Activated CD4-positive, CD25-positive, alpha-beta regulatory T cell treated with anti-CD3 and anti-CD28 coated beads, Interleukin-2, amount 50 U/mL, for 24 hours (primary cell): Measurements from ENCODE around the gene JPH2.

Experiments
- ATAC-seq, 2 donors: fragments of 150-1000 bp; cut with Tn5 transposase; one replicate each; pipeline ENCODE4 v1.10.0; 2021; ENCODE audit warnings: mild to moderate bottlenecking in 1 of 2, moderate library complexity in 1 of 2

The JPH2 gene

DNA sequence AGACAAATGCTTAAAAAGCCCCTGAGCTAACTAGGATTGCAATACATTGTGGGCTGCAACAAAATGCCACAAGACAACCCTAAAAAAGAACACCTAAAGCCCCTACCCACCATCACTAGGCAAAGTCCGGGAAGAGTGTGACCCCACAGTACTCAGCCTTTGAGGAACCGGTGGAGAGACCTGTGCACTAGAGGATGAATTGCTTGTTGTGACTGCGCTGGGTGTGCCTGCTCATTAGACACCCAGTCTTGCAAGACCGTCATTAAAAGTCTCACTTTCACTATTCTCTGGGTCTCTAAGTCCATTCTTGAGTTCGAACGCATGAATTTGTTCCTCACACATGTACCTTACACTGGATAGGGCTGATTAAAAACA, 88.7 kb downstream of the JPH2 start:
- no peak for ATAC-seq

DNA sequence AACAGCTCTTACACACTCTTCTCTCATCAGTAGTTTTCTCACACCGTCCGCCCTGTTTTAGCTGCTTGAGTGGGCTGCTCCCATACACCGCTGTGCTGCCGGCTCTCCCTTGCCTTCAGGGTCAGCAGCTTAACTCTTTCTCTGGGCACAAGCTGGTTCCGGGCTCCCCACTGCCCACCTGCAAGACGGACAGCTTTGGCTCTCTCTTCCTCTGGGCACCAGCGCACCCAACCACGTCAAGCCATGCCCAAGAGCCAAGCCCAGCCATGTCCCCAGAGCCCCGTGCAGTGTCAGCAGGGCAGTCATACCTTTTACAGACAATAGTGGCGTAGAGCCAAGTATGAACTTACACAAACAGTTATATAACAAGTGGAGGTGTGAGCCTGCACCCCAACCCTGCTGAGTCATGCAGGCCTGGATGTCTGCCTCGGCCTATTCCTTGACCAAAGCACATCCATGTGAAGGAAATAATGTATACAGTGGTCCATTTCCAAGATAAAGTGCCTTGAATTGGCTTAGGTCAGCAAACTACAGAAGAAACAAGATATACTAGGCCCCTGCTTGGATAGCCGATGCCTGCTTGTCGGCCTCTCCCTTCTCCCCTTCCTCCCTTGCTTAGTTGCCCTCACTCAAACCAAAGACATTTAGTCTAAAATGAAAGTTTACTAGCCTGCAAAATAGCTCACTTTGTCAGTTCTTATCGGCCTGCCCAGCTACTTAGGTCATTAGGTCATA, 89.3 kb downstream of the JPH2 start:
- no peak for ATAC-seq

- ATAC-seq = no peak
Measured at GRCh38 chr20:44095831-44096230, 91.2 kb downstream of the JPH2 start.

DNA sequence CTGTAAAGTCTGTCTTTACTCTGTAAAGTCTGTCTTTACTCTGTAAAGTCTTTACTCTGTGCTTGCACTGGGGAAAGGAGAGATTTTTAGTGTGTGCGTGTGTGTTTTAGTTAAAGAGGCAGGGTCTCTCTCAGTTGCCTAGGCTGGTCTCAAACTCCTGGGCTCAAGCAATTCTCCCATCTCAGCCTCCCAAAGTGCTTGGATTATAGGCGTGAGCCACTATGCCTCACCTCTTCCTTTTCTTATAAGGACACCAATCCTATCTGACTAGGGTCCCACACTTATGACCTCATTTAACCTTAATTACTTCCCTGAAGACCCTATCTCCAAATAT, 93.8 kb downstream of the JPH2 start:
- ATAC-seq = no peak

DNA sequence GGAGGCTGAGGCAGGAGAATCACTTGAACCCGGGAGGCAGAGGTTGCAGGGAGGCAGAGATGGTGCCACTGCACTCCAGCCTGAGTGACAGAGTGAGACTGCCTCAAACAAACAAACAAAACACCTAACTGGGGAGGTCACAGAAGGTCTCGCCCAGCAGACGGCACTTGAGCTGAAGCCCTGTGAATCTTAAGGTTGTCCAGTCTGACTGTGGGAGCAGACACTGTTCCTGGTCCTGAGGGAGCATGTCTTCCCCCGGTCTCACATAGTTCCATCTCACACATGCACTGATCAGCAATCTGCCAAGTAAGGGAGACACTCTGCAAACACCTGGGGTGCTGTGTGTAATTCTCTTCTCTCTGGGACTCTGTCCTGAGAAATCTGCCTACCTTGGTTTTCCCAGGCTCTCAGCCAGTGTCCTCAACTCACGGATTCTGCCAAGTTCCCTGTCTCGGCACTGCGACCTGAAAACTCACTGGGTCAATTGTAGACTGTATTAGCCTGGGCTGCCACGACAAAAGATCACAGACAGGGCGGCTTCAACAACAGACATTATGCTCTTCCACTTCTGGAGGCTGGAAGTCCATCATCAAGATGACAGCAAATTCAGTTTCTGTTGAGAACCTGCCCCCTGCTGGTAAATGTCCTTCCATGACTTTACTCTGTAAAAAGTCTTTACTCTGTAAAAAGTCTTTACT, 94.3 kb downstream of the JPH2 start:
- peak in 1 of 2 donors; percentile 36 for ATAC-seq

- ATAC-seq = no peak
Measured at GRCh38 chr20:44091026-44091425, 96.0 kb downstream of the JPH2 start.

DNA sequence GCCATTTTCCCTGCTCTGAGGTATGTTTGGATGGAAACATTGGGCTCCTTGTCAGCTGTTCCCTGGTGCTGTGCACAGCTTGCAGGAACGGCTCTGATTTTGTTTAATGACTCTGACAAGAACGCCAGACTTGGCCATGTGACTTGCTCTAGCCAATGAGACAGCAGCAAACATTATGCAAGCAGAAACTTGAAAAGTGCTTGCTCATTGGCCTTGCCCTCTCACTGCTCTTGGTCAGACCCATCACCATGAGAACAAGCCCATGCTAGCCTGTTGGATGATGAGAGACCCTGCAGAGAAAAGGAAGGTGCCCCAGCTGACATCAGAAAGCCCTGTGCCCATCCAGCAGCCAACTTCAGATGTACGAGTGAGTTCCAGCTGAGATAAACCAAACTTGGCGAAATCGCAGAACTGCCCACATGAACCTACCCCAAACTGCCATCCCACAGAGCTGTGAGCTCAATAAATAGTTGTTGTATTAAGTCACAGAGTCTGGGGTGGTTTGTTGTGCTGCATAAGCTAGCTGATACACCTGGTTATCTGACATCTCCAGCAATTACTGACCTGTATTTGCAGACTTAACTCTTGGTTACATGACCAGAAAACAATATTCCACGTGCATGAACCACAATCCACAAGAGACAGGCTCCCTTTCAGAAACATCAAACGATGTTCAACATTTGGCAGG, 96.9 kb downstream of the JPH2 start:
- peak; percentile 35 to 56 for ATAC-seq

DNA sequence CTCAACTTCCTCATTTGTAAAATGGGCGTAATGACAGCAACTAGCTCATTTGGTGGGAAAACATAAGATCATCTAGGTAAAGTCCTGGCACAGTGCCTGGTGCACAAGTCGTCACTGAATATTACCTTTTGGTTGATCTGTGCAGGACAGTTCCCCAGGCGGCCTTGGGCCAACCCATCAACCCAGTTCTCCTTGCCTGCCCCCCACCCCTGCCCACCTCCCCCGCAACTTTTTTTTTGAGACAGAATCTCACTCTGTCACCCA, 99.2 kb downstream of the JPH2 start:
- ATAC-seq = no peak

DNA sequence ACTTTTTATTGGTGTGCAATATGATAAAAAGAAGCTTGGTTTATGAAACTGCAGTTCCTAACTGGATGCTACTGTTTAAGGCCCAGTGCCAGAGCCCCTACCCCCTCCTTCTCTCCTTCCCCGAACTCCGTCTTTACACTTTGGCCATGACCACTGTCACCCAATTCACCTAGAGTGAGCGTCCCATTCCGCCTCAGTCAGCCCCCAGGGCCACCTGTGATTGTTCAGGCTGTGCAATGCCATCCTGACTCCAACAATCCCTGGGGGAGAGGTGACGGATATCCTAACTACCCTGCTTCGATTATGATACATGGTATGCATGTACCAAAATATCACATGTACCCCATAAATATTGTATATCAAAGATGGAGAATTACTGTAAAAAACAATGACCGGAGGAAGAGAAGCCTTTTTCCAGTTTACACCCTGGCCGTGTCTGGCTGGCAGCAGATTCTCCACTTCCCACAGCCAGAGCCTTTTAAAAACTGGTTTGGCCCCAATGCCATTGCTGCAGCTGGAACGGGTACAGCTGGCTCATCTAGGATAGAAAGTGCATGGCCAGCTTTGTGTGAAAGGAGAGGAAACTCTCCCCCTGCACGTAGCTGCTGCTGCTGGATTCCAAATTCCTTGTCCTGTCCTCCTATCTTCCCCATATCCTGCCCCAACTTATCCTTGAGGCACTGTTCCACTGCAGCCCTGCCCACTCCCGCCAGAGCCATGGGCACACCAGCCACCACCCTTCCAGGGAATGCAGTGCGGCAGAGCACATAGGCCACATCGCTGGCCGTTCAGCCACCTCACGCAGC, 99.7 kb downstream of the JPH2 start:
- ATAC-seq = no peak

- ATAC-seq = no peak
Measured at GRCh38 chr20:44085616-44086434, 101.2 kb downstream of the JPH2 start.

DNA sequence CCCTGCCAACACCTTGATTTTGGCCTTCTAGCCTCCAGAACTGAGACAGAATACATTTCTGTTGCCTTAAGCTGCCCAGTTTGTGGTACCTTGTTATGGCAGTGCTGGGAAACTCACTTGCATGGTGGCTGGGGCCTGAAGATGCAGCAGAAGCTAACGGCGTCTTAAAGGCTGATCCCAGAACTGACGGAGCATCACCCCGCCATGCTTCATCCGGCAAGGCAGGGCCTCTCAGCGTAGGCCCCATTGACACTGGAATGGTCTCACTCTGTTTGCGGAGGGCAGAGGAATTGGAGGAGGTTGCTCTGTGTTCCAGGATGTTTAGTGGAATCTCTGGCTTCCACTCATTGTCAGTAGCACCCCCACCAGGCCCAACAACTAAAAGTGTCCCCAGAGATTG, 102.1 kb downstream of the JPH2 start:
- ATAC-seq = no peak

DNA sequence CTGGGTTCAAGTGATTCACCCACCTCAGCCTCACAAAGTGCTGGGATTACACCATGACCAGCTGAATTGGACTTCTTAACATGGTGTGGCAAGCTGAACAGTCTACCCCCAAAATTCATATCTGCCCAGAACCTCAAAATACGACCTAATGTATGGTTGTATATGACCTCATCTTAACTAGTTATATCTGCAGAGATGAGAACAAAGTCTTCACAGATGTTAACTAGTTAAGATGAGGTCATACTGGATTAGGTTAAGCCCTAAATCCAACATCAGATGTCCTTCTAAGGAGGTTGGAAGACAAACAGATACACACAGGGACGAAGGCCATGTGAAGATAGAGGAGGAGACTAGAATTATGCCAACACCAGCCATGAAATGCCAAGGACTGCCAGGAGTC, 102.5 kb downstream of the JPH2 start:
- no peak for ATAC-seq

DNA sequence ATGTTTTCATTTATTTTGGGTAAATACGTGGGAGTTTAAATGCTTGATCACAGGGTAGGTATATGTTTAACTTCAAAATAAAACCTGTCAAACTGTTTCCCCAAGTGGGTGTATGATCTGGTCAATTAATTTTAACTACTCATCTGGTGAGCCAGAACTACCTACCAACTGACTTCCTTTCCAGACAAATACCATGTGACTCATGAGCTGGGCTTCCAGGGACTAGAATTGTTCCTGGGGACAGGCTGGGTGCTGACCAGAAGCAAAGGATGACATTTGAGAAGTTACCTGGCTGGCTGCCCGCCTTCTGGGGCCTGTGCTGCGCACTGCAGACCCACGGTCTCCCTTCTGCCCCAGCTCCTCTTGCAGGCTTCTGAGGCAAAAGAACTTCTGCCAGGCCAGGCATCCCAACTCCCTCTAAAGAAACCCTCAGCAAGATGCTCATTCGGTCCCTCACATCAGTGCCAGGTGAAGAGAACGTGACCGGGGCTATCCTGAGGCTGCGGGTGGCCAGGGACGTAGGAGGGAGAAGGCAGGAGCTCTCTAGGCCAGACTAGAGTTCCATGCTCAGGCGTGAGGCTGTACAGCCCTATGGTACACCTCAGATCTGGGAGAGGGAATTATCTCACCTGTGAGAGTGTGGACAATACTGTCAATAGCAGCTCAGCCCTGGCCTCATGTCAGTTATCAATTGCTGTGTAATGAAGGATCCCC, 103.6 kb downstream of the JPH2 start:
- ATAC-seq = no peak

- no peak for ATAC-seq
Measured at GRCh38 chr20:44081888-44082287, 105.1 kb downstream of the JPH2 start.

DNA sequence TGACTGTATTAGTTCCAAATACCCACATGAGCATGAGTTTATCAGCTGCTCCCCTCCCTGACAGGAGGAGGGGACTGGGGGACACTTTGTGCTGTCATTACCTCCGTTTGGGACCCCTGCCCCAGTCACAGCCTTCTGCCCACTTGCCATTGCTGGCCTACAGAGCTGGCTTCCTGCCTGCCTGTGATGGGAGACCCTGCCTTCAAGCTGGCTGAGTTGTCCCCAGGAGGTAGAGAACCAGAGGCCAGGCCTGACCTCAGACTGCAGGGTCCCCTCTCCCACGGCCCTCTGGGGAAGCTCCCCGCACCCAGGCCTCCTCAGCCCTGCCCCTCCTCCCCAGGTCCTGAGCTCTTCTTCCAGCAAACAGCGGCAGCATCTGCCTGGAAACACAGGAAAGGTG, 105.5 kb downstream of the JPH2 start:
- ATAC-seq = no peak

DNA sequence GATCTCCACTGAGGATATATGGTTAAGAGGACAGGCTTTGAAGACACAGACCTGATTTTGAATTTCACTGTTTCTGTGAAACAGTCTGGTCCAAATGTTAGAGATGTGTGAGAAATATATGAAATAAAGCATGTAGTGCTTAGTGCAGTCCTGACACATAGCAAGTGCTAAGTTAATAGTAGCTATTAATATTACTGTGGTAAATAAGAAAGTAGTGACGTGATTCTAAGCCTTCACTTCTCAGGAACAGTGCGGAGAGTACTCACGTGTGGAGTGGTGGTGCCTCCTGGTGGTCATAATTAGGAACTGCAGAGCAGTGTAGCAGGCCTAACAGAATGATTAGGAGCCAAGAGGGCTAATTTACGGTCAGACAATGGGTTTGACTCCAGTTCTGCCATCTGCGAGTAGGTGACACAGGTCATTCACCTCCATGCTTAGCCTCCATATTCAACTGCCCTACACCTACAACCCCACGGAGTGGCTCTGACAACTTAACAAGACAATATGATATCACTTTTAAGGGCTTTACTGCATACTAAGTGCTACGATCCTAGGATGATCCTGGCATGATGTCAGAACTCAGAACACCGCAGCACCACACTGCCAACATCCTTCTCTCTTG, 106.2 kb downstream of the JPH2 start:
- ATAC-seq = peak; percentile 93 to 97

- ATAC-seq = no peak
Measured at GRCh38 chr20:44080064-44080463, 106.9 kb downstream of the JPH2 start.

GRCh38 chr20:44079291-44079690, 107.7 kb downstream of the JPH2 start:
- no peak for ATAC-seq

- ATAC-seq = no peak
Measured at GRCh38 chr20:44075950-44076232, 111.1 kb downstream of the JPH2 start.

DNA sequence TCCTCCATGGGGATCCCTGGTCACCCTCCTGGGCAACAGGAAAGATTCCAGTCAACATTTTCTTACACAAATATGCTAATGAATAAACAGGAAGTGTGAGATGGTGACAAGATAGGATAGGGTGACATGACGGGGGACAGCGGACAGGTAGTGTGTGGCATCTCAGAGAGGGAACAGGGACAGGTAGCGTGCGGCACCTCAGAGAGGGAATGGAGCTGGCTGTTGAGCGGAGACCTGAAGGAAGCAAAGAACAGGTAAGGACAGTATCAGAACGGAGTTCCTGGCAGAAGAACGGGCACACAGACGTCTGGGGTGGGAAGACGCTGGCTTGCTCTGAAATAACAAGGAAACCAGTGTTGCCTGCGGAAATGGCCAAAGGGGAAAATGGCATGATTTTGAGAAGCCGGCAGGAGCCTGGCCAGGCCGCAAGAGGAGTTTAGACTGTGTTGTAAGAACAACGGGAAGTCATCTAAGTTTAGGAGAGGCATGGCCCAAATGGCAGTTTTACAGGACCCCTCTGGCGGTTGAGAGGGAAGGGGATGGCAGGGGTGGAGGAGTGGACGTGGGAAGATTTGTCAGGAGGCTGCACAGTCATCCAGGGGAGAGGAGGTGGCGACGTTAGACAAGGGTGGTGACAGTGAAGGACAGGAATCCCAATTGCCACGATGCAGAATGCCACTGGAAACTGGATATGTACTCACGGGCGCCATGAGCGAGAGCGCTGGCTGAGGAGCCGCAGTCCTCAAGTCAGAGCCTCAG, 111.6 kb downstream of the JPH2 start:
- no peak for ATAC-seq
